ENCODE measurements around the gene ZC3H12C.
A peak's percentile ranks its signal among the peaks of the same experiment; 100 is the strongest.

ZC3H12C gene

DNA sequence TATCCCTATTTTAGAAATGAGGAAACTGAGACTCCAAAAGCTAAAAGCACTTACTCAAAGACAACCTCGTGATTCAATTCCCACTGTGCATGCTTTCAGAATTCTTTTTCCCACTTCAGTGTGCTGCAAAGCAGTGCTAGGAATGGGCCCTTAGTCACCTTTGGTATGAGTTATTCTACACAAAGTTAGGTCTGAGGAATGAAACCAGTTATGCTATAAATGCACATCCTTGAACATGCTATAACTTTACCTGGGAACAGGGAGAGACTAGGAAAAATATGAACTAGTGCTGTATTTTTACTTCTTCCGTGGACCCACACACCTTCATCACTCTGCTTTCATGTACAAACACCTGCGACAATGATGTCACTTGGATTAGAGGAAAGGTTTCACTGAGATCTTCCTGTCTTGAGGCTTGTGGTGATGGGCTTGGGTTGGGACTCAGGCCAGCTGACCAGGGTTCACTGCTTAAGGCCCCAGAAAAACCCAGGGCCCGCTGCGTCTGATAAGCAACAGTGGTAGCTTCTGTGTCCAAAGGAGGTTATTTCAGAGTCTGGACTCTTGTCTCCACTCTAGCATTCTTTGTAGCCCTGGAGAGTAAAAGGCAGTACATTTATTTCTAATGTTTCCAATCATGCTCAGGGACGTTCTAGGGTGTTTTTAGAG, 81.6 kb downstream of the ZC3H12C start:
- POLR2A ChIA-PET, result no interaction called here

DNA sequence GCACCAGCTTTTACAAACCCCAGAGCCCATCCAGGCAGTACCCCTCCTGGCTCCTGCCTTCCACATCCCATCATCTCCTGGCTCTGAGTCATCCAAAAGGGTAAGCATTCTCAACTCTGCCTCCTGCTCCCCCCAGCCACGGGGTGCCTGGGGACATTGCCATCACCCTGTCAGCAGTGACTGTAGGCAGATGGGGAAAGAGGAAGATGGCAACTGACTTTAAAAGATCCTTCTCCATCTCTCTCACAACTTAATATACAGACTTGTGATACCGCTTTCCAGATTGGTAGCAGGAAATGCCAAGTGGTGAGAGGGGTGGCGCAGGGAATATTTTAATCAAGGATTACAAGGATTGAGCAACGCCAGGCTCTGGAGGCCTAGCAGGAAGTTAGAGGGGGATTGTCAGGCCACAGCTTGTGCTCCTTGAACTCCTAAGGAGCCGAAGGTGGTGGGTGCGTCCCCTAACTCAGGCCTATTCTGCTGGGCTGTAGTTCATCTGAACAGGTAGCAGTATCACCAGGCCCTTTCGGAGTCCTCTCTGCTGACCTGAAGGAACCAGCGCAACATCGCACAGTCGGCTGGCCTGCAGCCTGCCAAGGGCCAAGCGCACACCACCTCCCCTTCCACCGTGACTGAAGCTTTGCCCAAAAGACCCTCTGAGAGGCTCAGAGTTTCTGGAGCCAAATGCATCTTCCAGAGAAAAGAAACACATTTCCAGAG, 83.3 kb downstream of the ZC3H12C start:
- ChIA-PET CTCF (interaction anchor here (1.1 to 1.8 kb wide), 4 partner anchors 7 to 71 kb away, joined by 3 to 5 read pairs (median 4); no protein-coding TSS in a partner anchor), POLR2A (no interaction called here)
- H3K4me1 ChIP-seq (ENCODE audit: control extremely low read depth in 1 of 4, control insufficient read depth in 4 of 4, insufficient read depth in 4 of 4, low read length in 3 of 4), result peaks cover 0 to 26% (median 8%) of the 10 kb centered on the region in 4 experiments
- no peaks in the 10 kb centered on the region for H3K27me3 ChIP-seq (replicated peaks in 2 of 5; ENCODE audit: control insufficient read depth in 4 of 5, insufficient read depth in 5 of 5, low read length in 4 of 5)
- H3K4me3 ChIP-seq (ENCODE audit: control insufficient read depth in 1 of 7, extremely low read depth in 1 of 7, insufficient read depth in 4 of 7, low read depth in 2 of 7, low read length in 6 of 7), result no peak overlapping the region
- no peak overlapping the region for H3K27ac ChIP-seq (ENCODE audit: insufficient read depth in 1 of 2, low read depth in 1 of 2, low read length in 2 of 2, poor library complexity in 1 of 2, severe bottlenecking in 2 of 2)
- H3K36me3 ChIP-seq (ENCODE audit: control insufficient read depth in 4 of 4, insufficient read depth in 4 of 4, low read length in 3 of 4), result no peaks in the 10 kb centered on the region
- 89% methylated on average over 9 of the region's 12 CpGs for WGBS (ENCODE audit: insufficient coverage)
- peak in 2 of 3 donors; percentile 49 to 55 for DNase-seq
- no peaks in the 10 kb centered on the region for H3K9me3 ChIP-seq (ENCODE audit: control extremely low read depth in 1 of 5, control insufficient read depth in 4 of 5, insufficient read depth in 2 of 5, low read depth in 1 of 5, low read length in 4 of 5)

More for the DNA sequence above, 81.6 kb downstream of the ZC3H12C start:
- Histone ChIP-seq H3K36me3 (ENCODE audit: control insufficient read depth in 4 of 4, insufficient read depth in 4 of 4, low read length in 3 of 4) (no peaks in the 10 kb centered on the region), H3K27ac (ENCODE audit: insufficient read depth in 1 of 2, low read depth in 1 of 2, low read length in 2 of 2, poor library complexity in 1 of 2, severe bottlenecking in 2 of 2) (no peak overlapping the region), H3K9me3 (ENCODE audit: control extremely low read depth in 1 of 5, control insufficient read depth in 4 of 5, insufficient read depth in 2 of 5, low read depth in 1 of 5, low read length in 4 of 5) (no peaks in the 10 kb centered on the region), H3K4me3 (ENCODE audit: control insufficient read depth in 1 of 7, extremely low read depth in 1 of 7, insufficient read depth in 4 of 7, low read depth in 2 of 7, low read length in 6 of 7) (peak overlapping the region in 5 of 7 experiments; percentile 46 to 73 (median 56)), H3K4me1 (ENCODE audit: control extremely low read depth in 1 of 4, control insufficient read depth in 4 of 4, insufficient read depth in 4 of 4, low read length in 3 of 4) (peaks cover 0 to 26% (median 8%) of the 10 kb centered on the region in 4 experiments), H3K27me3 (replicated peaks in 2 of 5; ENCODE audit: control insufficient read depth in 4 of 5, insufficient read depth in 5 of 5, low read length in 4 of 5) (no peaks in the 10 kb centered on the region)
- WGBS (ENCODE audit: insufficient coverage), result 46% methylated on average over 4 of the region's 6 CpGs
- CTCF ChIA-PET, result interaction anchor here (0.7 to 2.1 kb wide), 6 partner anchors 9 to 101 kb away, joined by 3 to 10 read pairs (median 3); no protein-coding TSS in a partner anchor
- DNase-seq, result no peak

GRCh38 chr11:110177086-110177456, 83.9 kb downstream of the ZC3H12C start:
- no peaks in the 10 kb centered on the region for H3K36me3 ChIP-seq (ENCODE audit: control insufficient read depth in 4 of 4, insufficient read depth in 4 of 4, low read length in 3 of 4)
- peak; percentile 11 to 73 (median 72) for DNase-seq
- POLR2A ChIA-PET, result no interaction called here

GRCh38 chr11:110179064-110179463, 85.9 kb downstream of the ZC3H12C start:
- no peak for DNase-seq
- Histone ChIP-seq H3K4me1 (ENCODE audit: control extremely low read depth in 1 of 4, control insufficient read depth in 4 of 4, insufficient read depth in 4 of 4, low read length in 3 of 4) (peaks cover 0 to 22% (median 8%) of the 10 kb centered on the region in 4 experiments), H3K27me3 (replicated peaks in 2 of 5; ENCODE audit: control insufficient read depth in 4 of 5, insufficient read depth in 5 of 5, low read length in 4 of 5) (no peaks in the 10 kb centered on the region), H3K36me3 (ENCODE audit: control insufficient read depth in 4 of 4, insufficient read depth in 4 of 4, low read length in 3 of 4) (no peaks in the 10 kb centered on the region), H3K9me3 (ENCODE audit: control extremely low read depth in 1 of 5, control insufficient read depth in 4 of 5, insufficient read depth in 2 of 5, low read depth in 1 of 5, low read length in 4 of 5) (no peaks in the 10 kb centered on the region), H3K4me3 (ENCODE audit: control insufficient read depth in 1 of 7, extremely low read depth in 1 of 7, insufficient read depth in 4 of 7, low read depth in 2 of 7, low read length in 6 of 7) (no peak overlapping the region), H3K27ac (ENCODE audit: insufficient read depth in 1 of 2, low read depth in 1 of 2, low read length in 2 of 2, poor library complexity in 1 of 2, severe bottlenecking in 2 of 2) (no peak overlapping the region)
- POLR2A ChIA-PET, result no interaction called here
- CTCF ChIA-PET, result interaction anchor here (1.1 to 1.2 kb wide), 2 partner anchors 9 to 194 kb away, joined by 3 to 4 read pairs; no protein-coding TSS in a partner anchor
- WGBS (ENCODE audit: insufficient coverage), result 91% methylated on average over 3 of the region's 4 CpGs

More at GRCh38 chr11:110177086-110177456, 83.9 kb downstream of the ZC3H12C start:
- CTCF ChIA-PET, result interaction anchor here (1.2 to 1.8 kb wide), 3 partner anchors 8 to 38 kb away, joined by 3 to 7 read pairs (median 5); no protein-coding TSS in a partner anchor
- H3K9me3 ChIP-seq (ENCODE audit: control extremely low read depth in 1 of 5, control insufficient read depth in 4 of 5, insufficient read depth in 2 of 5, low read depth in 1 of 5, low read length in 4 of 5), result no peaks in the 10 kb centered on the region
- H3K27me3 ChIP-seq (replicated peaks in 2 of 5; ENCODE audit: control insufficient read depth in 4 of 5, insufficient read depth in 5 of 5, low read length in 4 of 5), result no peaks in the 10 kb centered on the region
- no peak overlapping the region for H3K4me3 ChIP-seq (ENCODE audit: control insufficient read depth in 1 of 7, extremely low read depth in 1 of 7, insufficient read depth in 4 of 7, low read depth in 2 of 7, low read length in 6 of 7)
- WGBS (ENCODE audit: insufficient coverage), result 30% methylated on average over 7 of the region's 7 CpGs
- peaks cover 0 to 26% (median 8%) of the 10 kb centered on the region in 4 experiments for H3K4me1 ChIP-seq (ENCODE audit: control extremely low read depth in 1 of 4, control insufficient read depth in 4 of 4, insufficient read depth in 4 of 4, low read length in 3 of 4)
- H3K27ac ChIP-seq (ENCODE audit: insufficient read depth in 1 of 2, low read depth in 1 of 2, low read length in 2 of 2, poor library complexity in 1 of 2, severe bottlenecking in 2 of 2), result no peak overlapping the region

DNA sequence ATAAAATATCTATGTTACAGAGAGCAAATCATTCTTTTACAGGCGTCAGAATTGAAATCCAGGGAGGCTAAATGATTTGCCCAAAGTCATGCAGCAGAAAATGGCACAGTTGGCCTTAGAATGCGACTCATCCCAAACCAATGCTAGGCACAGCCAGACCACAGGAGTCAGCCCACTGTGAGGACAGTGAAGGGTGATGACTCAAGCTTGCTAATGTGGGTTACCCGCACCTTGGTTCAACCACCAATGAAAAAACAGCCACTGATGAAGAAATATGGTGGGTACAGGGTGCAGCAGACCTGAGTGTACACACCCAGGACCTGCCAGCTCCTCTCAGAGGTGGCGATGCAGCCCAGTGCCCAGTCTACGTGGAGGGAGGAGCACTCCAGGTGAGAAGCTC, 89.7 kb downstream of the ZC3H12C start:
- WGBS (ENCODE audit: insufficient coverage), result 77% methylated on average over 2 of the region's 5 CpGs
- no peaks in the 10 kb centered on the region for H3K27me3 ChIP-seq (replicated peaks in 2 of 5; ENCODE audit: control insufficient read depth in 4 of 5, insufficient read depth in 5 of 5, low read length in 4 of 5)
- no peaks in the 10 kb centered on the region for H3K36me3 ChIP-seq (ENCODE audit: control insufficient read depth in 4 of 4, insufficient read depth in 4 of 4, low read length in 3 of 4)
- H3K4me1 ChIP-seq (ENCODE audit: control extremely low read depth in 1 of 4, control insufficient read depth in 4 of 4, insufficient read depth in 4 of 4, low read length in 3 of 4), result no peaks in the 10 kb centered on the region
- no peak overlapping the region for H3K27ac ChIP-seq (ENCODE audit: insufficient read depth in 1 of 2, low read depth in 1 of 2, low read length in 2 of 2, poor library complexity in 1 of 2, severe bottlenecking in 2 of 2)
- DNase-seq, result peak in 2 of 3 donors; percentile 20 to 24
- CTCF ChIA-PET, result interaction anchor here (1.5 to 3.0 kb wide), 2 partner anchors 14 to 20 kb away, joined by 3 to 13 read pairs; no protein-coding TSS in a partner anchor
- no peak overlapping the region for H3K4me3 ChIP-seq (ENCODE audit: control insufficient read depth in 1 of 7, extremely low read depth in 1 of 7, insufficient read depth in 4 of 7, low read depth in 2 of 7, low read length in 6 of 7)
- POLR2A ChIA-PET, result interaction anchor here (0.6 kb wide), 2 partner anchors 9 to 858 kb away, joined by 3 read pairs; no protein-coding TSS in a partner anchor
- H3K9me3 ChIP-seq (ENCODE audit: control extremely low read depth in 1 of 5, control insufficient read depth in 4 of 5, insufficient read depth in 2 of 5, low read depth in 1 of 5, low read length in 4 of 5), result no peaks in the 10 kb centered on the region

- ChIA-PET POLR2A (no interaction called here), CTCF (interaction anchor here (0.6 to 2.2 kb wide), 2 partner anchors 17 to 20 kb away, joined by 3 to 8 read pairs; no protein-coding TSS in a partner anchor)
- H3K4me3 ChIP-seq (ENCODE audit: control insufficient read depth in 1 of 7, extremely low read depth in 1 of 7, insufficient read depth in 4 of 7, low read depth in 2 of 7, low read length in 6 of 7), result no peak overlapping the region
- no peaks in the 10 kb centered on the region for H3K9me3 ChIP-seq (ENCODE audit: control extremely low read depth in 1 of 5, control insufficient read depth in 4 of 5, insufficient read depth in 2 of 5, low read depth in 1 of 5, low read length in 4 of 5)
- WGBS (ENCODE audit: insufficient coverage), result 97% methylated on average over 7 of the region's 7 CpGs
- H3K36me3 ChIP-seq (ENCODE audit: control insufficient read depth in 4 of 4, insufficient read depth in 4 of 4, low read length in 3 of 4), result no peaks in the 10 kb centered on the region
- H3K4me1 ChIP-seq (ENCODE audit: control extremely low read depth in 1 of 4, control insufficient read depth in 4 of 4, insufficient read depth in 4 of 4, low read length in 3 of 4), result no peaks in the 10 kb centered on the region
- no peaks in the 10 kb centered on the region for H3K27me3 ChIP-seq (replicated peaks in 2 of 5; ENCODE audit: control insufficient read depth in 4 of 5, insufficient read depth in 5 of 5, low read length in 4 of 5)
- H3K27ac ChIP-seq (ENCODE audit: insufficient read depth in 1 of 2, low read depth in 1 of 2, low read length in 2 of 2, poor library complexity in 1 of 2, severe bottlenecking in 2 of 2), result no peak overlapping the region
- DNase-seq, result no peak
Measured at GRCh38 chr11:110184456-110184855, 91.3 kb downstream of the ZC3H12C start.
